EH (cell line): ENCODE results near the gene LHFPL2.

Experiments
- DNase-seq: peaks from one replicate; pipeline ENCODE4 v3.0.0-alpha.2; 2015; ENCODE audit warnings: low read depth

The LHFPL2 gene

GRCh38 chr5:78543916-78544315, 104.7 kb downstream of the LHFPL2 start:
- no peak for DNase-seq

- no peak for DNase-seq
Measured at GRCh38 chr5:78543292-78543691, 105.3 kb downstream of the LHFPL2 start.

- no peak for DNase-seq
Measured at GRCh38 chr5:78542321-78542840, 106.2 kb downstream of the LHFPL2 start.

GRCh38 chr5:78541086-78541654, 107.4 kb downstream of the LHFPL2 start:
- DNase-seq, result no peak

GRCh38 chr5:78540335-78541085, 108.1 kb downstream of the LHFPL2 start:
- DNase-seq, result no peak

GRCh38 chr5:78538240-78538850, 110.2 kb downstream of the LHFPL2 start:
- no peak for DNase-seq

GRCh38 chr5:78537821-78538220, 110.8 kb downstream of the LHFPL2 start:
- DNase-seq, result peak; percentile 67

- no peak for DNase-seq
Measured at GRCh38 chr5:78537411-78537810, 111.2 kb downstream of the LHFPL2 start.

GRCh38 chr5:78536661-78537196, 111.8 kb downstream of the LHFPL2 start:
- DNase-seq, result no peak

- DNase-seq, result no peak
Measured at GRCh38 chr5:78534905-78535200, 113.7 kb downstream of the LHFPL2 start.

- peak; percentile 42 for DNase-seq
Measured at GRCh38 chr5:78534148-78534904, 114.2 kb downstream of the LHFPL2 start.

- no peak for DNase-seq
Measured at GRCh38 chr5:78533356-78533755, 115.2 kb downstream of the LHFPL2 start.

- DNase-seq, result peak; percentile 79
Measured at GRCh38 chr5:78530342-78531096, 118.1 kb downstream of the LHFPL2 start.

- no peak for DNase-seq
Measured at GRCh38 chr5:78527925-78528324, 120.6 kb downstream of the LHFPL2 start.

GRCh38 chr5:78527054-78527859, 121.3 kb downstream of the LHFPL2 start:
- DNase-seq, result peak; percentile 97

- peak; percentile 81 for DNase-seq
Measured at GRCh38 chr5:78526049-78526525, 122.5 kb downstream of the LHFPL2 start.

- no peak for DNase-seq
Measured at GRCh38 chr5:78523314-78524193, 125.0 kb downstream of the LHFPL2 start.

- DNase-seq, result no peak
Measured at GRCh38 chr5:78522476-78523260, 125.9 kb downstream of the LHFPL2 start.

- DNase-seq, result no peak
Measured at GRCh38 chr5:78521455-78521854, 127.1 kb downstream of the LHFPL2 start.
